Measurements from ENCODE around the gene DUSP5.

The DUSP5 gene

DNA sequence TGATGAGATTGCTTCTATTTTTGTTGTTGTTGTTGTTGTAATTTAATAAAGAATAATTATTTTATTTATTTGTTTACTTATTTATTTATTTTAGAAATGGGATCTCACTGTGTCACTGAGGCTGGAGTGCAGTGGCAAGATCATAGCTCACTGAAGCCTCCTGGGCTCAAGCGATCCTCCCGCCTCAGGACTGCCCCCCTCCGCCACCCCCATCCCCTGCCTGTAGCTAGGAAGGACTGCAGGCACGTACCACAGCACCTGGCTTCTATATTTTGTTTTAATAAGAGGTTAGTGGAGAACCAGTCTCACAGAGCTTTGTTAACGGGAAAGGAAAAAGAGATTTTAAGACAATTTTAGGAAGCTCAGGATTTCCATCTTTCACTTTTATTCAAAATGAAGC is 50.3 kb downstream of the DUSP5 start:
- DNase-seq, result no peak

DNA sequence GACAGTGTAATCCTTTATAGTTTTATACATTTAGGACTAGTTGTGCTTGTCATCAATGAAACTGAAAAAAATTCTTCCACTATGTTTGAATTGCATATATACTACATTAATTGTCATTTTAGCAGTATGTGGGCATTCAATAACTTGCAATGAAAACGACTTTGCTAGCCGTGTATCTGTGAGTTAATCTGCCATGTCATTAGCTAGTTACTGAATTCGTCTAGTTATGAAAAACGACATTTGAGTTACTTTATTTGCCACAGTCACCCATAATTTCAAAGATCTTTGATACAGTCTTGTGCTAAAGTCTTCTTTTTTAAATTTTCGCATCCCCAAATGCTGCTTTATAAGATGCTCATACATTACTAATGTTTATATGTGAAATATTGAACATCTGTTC is 51.5 kb downstream of the DUSP5 start:
- no peak for DNase-seq

DNA sequence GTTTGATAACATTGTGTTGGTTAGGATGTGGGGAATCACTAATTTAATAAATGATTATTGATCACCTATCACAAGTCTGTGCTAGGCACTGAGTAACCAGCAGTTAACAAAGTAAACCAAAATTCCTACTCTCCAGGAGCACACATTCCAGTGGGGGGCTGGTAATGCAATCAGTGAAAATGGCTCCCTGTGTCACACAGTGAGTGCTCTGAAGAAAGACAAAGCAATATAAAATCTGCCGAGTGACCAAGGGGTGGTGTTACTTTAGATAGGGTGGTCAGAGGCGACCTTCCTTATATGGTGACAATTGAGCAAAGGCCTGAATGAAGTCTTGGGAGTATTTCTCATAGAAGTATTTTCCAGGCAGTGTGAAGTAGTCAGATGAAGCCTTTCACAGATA is 56.2 kb downstream of the DUSP5 start:
- DNase-seq, result no peak

DNA sequence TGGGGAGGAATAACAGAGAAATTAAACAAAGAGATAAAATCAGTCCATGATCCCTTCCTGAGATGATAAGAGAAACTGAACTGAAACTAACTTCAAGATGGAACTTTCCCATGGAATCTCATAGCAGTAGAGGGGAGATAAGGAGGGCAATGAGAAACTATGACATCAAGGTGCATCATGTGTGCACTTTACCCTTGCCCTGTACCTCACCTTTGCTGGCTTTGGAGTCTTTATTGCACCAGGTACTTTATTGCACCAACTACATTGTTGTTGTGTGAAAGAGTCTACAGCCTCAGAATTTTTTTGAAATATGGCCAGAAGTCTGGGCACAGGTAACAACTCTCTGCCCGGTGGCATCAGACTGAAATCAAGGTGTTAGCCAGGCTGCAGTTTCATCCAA is 58.6 kb downstream of the DUSP5 start:
- DNase-seq, result no peak

DNA sequence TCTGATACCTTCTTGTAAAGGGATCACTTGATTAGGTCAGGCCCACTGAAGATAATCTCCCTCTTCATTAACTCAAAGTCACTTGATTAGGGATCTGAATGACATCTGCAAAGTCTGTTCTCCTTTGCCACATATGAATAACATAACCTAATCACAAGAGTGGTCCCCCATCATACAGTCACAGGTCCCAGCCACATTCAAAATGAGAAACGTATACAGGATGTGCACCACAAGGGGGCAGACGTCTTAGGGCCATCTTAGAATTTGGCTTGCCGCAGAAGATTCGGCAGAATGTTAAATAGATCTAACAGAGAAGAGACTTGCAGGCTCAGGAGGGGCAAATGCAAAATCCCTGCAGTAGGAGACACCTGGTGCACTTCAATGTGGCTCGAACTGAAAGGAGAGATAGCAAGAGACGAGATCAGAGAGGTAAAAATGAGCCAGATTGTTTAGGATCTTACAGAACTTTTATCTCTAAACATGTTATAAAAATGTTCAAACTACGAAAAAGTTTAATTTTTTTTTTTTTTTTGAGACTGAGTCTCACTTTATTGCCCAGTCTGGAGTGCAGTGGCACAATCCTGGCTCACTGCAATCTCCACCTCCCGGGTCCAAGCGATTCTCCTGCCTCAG is 59.4 kb downstream of the DUSP5 start:
- peak; percentile 23 to 66 (median 46) for DNase-seq

DNA sequence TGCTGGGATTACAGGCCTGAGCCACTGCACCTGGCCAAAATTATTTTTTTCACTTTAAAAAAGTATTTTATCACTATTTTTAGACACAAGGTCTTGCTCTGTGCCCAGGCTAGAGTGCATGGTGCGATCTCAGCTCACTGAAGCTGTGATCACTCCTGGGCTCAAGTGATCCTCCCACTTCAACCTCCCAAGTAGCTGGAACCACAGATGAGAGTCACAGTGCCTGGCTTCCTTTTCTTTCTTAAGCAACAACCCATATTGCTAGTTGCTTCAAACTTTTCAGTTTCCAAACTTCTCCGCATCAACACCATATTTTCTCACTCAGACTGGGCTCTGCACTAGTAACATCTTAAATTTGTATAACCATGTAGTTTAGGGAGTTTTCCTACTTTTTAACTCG is 60.3 kb downstream of the DUSP5 start:
- no peak for DNase-seq

DNA sequence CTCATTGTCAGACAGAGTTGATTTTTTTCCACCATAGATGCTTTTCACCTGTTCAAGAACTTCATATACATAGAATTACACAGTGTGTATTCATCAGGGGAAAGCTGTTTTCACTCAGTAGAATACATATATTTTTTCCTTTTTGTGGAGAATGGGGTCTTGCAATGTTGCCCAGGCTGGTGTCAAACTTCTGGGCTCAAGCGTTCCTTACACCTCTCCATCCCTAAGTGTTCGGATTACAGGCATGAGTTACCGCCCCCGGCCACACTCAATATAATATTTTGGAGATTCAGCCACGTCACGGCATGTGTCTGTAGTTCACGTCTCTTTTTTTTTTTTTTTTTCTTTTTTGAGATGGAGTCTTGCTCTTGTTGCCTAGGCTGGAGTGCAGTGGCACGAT is 62.3 kb downstream of the DUSP5 start:
- DNase-seq, result no peak

All from stimulated activated naive CD4-positive, alpha-beta T cell (primary cell).